HL-60/S4 treated with retinoic acid at 250 ng/mL for 4 days and 3 days (cell line): Measurements from ENCODE around the gene CNKSR1.
"Not testable (repeated sequence)": the region's sequence is repeated elsewhere in the genome, so short reads cannot be mapped to it uniquely, and the experiment has no call there.

Experiments used
- in situ Hi-C: fragments of 300-500 bp; cut with MboI; formaldehyde crosslinking; loops from 2 replicates; pipeline ENCODE4 v1.7.0; 2022; ENCODE audit warnings: low sequenced_read_pairs

Gene CNKSR1

GRCh38 chr1:26218906-26219494 is 41.7 kb downstream of the CNKSR1 start:
- in situ Hi-C loops, result no loop called here

GRCh38 chr1:26220199-26220912 is 43.1 kb downstream of the CNKSR1 start:
- in situ Hi-C loops, result no loop called here

DNA sequence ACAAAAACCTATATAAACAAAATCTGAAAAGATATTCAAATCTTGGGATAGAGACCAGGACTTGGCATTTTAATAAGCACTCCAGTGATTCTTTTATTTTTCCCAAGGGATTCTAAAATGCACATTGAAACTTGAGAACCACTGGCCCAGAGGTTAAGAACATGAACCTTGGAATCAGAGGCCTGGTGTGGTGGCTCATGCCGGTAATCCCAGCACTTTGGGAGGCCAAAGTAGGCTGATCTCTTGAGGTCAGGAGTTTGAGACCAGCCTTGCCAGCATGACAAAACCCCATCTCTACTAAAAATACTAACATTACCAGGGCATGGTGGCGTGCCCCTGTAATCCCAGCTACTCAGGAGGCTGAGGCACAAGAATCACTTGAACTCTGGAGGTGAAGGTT is 43.8 kb downstream of the CNKSR1 start:
- in situ Hi-C loops, result no loop called here

GRCh38 chr1:26224606-26225005 is 47.3 kb downstream of the CNKSR1 start:
- in situ Hi-C loops, result no loop called here

- in situ Hi-C loops, result no loop called here
Observed at GRCh38 chr1:26225033-26225831, 47.9 kb downstream of the CNKSR1 start.

DNA sequence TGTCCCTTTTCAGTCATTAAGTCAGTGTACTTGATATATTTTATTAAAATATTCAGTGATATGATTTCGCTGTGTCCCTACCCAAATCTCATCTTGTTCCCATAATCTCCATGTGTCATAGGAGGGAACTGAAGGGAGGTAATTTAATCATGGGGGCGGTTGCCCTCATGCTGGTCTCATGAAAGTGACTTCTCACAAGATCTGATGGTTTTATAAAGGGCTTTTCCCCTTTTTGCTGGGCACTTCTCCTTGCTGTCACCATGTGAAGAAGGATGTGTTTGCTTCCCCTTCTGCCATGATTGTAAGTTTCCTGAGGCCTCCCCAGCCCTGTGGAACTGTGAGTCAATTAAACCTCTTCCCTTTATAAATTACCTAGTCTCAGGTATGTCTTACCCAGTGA is 53.4 kb downstream of the CNKSR1 start:
- in situ Hi-C loops, result not testable (repeated sequence)

DNA sequence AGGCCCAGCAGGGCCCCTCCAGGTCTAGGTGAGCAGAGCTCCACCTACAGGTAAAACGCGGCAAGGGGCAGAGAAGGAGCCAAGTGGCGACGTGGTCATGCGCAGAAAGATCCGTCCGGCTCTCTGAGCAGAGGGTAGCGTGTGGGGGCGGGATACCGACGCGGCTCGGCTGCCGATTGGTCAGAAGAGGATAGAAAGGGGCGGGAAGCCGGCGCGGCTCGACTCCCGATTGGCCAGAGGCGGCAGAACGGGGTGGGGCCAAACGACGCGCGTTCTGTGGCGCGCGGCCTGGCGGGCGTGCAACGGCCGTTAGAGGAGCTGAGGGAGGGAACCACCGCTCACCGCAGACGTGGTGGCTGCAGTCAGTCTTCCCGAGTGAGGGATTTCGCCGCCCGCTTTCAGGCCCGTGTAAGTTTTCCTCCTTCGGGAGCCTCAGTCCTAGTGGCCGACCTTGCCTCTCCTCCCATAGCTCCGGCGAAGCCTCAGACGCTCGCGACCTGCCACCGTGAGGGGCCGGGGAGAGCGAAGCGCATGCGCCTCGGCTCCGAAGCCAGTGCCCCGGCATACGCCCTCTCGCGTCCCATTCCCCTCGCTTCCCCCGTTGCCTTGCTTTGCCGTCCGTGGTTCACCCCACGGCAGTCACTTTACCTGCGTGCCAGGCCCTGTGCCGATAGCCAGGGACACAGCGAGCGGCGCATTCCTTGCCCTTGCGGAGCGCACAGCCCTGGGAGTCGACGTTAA is 56.8 kb downstream of the CNKSR1 start, which contains the start of gene CEP85:
Gene CEP85, plus strand, starts transcription at position 298 of the 741 bp plus-strand sequence. CDS start 5,584 bp downstream, outside the sequence.
- in situ Hi-C loops, result no loop called here

DNA sequence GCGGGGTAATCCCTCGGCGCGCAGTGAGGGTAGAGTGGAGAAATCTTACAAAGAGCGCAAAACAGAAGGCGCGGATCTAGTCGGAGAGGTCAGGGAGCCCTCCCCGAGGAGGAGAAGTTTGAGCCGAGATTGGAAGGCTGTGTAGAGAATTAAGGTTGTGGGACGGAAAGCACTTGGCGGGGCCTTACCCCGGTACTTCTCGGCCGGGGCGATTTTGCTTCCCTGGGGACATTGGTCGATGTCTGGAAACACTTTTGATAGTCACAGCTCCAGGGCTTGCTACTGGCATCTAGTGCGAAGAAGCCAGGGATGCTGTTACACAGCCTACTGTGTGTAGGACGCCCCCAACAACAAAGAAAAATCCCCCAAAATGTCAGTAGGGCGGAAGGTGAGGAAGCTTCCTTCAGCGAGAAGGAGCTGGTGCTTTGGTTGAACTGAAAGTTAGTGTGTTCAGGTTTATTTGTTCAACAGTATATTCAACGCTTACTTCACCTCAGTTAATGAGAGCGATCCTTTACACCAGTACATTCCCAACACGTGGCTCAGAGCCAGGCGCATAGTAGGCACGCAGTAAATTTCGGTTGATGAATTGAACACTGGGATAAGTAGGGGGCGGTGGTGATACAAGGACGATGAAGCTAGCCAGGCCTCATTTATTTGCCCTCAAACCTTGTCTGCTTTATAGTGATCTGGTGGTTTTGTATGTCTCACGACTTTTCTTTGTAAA is 57.5 kb downstream of the CNKSR1 start:
- in situ Hi-C loops, result no loop called here

GRCh38 chr1:26237230-26237966 is 60.1 kb downstream of the CNKSR1 start:
- in situ Hi-C loops, result no loop called here
